Transverse colon (tissue), 4 donors: ENCODE results near the gene KIFAP3.

Source experiments
- POLR2A ChIP-seq: fragments of 450-650 bp; IDR thresholded peaks from one replicate; pipeline ENCODE4 v1.6.1; 2016; ENCODE audit warnings: antibody characterized with exemption, mild to moderate bottlenecking, moderate library complexity
- POLR2AphosphoS5 ChIP-seq, 3 donors: sonication (generic); formaldehyde crosslinking; IDR thresholded peaks; one replicate each; pipeline ENCODE4 v1.6.1; 2016; ENCODE audit warnings: antibody characterized with exemption in 3 of 3
- TF ChIP-seq, protein P1 (sequence below), 5 experiments: fragments of 200-600 bp in 3 of 5; fragments of 450-650 bp in 2 of 5; sonication (generic) in 3 of 5; IDR thresholded peaks; 1 replicate in 2 of 5; 2 replicates in 3 of 5; pipeline ENCODE4 v1.5.1; 2016 to 2017; ENCODE audit warnings: antibody characterized with exemption in 5 of 5, inconsistent platforms in 3 of 5, mild to moderate bottlenecking in 2 of 5, moderate library complexity in 1 of 5

- no peak for TF ChIP-seq POLR2A
- TF ChIP-seq, protein P1, sequence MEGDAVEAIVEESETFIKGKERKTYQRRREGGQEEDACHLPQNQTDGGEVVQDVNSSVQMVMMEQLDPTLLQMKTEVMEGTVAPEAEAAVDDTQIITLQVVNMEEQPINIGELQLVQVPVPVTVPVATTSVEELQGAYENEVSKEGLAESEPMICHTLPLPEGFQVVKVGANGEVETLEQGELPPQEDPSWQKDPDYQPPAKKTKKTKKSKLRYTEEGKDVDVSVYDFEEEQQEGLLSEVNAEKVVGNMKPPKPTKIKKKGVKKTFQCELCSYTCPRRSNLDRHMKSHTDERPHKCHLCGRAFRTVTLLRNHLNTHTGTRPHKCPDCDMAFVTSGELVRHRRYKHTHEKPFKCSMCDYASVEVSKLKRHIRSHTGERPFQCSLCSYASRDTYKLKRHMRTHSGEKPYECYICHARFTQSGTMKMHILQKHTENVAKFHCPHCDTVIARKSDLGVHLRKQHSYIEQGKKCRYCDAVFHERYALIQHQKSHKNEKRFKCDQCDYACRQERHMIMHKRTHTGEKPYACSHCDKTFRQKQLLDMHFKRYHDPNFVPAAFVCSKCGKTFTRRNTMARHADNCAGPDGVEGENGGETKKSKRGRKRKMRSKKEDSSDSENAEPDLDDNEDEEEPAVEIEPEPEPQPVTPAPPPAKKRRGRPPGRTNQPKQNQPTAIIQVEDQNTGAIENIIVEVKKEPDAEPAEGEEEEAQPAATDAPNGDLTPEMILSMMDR (IDR thresholded peaks at IDR 0.05): no peak
- no peak for TF ChIP-seq POLR2AphosphoS5 (IDR thresholded peaks at IDR 0.05)
Observed at GRCh38 chr1:170086399-170087032, 12.0 kb upstream of the KIFAP3 start.
